Vagina (tissue), 2 donors: ENCODE data around the gene SEL1L. TPM values are rescaled to one million over a fixed set of nuclear protein-coding genes. Genes with fewer than 3 reads are reported as not detected.

ENCODE experiments used
- DNase-seq, 2 donors: peaks; one replicate each; pipeline ENCODE4 v3.0.0-alpha.2; 2017; ENCODE audit errors: extremely low spot score in 2 of 2
- H3K27ac ChIP-seq: fragments of 200-600 bp; sonication (generic); one replicate; pipeline ENCODE4 v1.5.1; 2019
- H3K27me3 ChIP-seq: fragments of 200-600 bp; sonication (generic); one replicate; pipeline ENCODE4 v1.5.1; 2019
- H3K36me3 ChIP-seq, 2 donors: fragments of 200-600 bp; sonication (generic); one replicate each; pipeline ENCODE4 v1.5.1; 2017 to 2019
- H3K4me1 ChIP-seq: fragments of 200-600 bp; sonication (generic); one replicate; pipeline ENCODE4 v1.5.1; 2019
- H3K4me3 ChIP-seq, 2 donors: fragments of 200-600 bp; sonication (generic); 1 replicate in 1 of 2; 2 replicates in 1 of 2; pipeline ENCODE4 v1.5.1; 2016 to 2019
- H3K9me3 ChIP-seq: fragments of 200-600 bp; sonication (generic); one replicate; pipeline ENCODE4 v1.5.1; 2019
- POLR2A ChIP-seq, 2 donors: fragments of 450-650 bp; IDR thresholded peaks; one replicate each; pipeline ENCODE4 v1.6.1; 2017; ENCODE audit warnings: antibody characterized with exemption in 2 of 2, mild to moderate bottlenecking in 2 of 2, moderate library complexity in 2 of 2
- POLR2AphosphoS5 ChIP-seq, 2 donors: sonication (generic); formaldehyde crosslinking; IDR thresholded peaks; one replicate each; pipeline ENCODE4 v1.9.0; 2017; ENCODE audit warnings: antibody characterized with exemption in 2 of 2, mild to moderate bottlenecking in 2 of 2, low read depth in 1 of 2; ENCODE audit not compliant: insufficient read depth in 1 of 2
- intact Hi-C: fragments of 100-400 bp; cut with DNase I; formaldehyde crosslinking; loops from one replicate; pipeline ENCODE4 v1.15.1; 2023
- total RNA-seq: library from RNA; depleted of rRNA; stranded (reverse); fragments of >200 nt; gene quantifications from one replicate; pipeline ENCODE4 v1.2.3, GENCODE V29; 2016
- TF ChIP-seq, protein P1 (sequence below), 3 experiments: fragments of 450-650 bp in 2 of 3; fragments of 200-600 bp in 1 of 3; sonication (generic) in 1 of 3; IDR thresholded peaks; one replicate each; pipeline ENCODE4 v1.5.1; 2017 to 2019; ENCODE audit warnings: antibody characterized with exemption in 3 of 3, mild to moderate bottlenecking in 2 of 3, moderate library complexity in 2 of 3

The SEL1L gene
- total RNA-seq, 1 donor from 2014 or later = 28.2 TPM

GRCh38 chr14:81476816-81477215, 56.8 kb downstream of the SEL1L start:
- Histone ChIP-seq H3K36me3 (peaks cover 4 to 47% of the 10 kb centered on the region in 2 donors), H3K9me3 (no peaks in the 10 kb centered on the region), H3K4me1 (peaks cover 17% of the 10 kb centered on the region), H3K27me3 (no peaks in the 10 kb centered on the region), H3K4me3 (no peak overlapping the region), H3K27ac (no peak overlapping the region)
- intact Hi-C loops = no loop called here
- no peak for TF ChIP-seq POLR2A (IDR thresholded peaks at IDR 0.05)
- no peak for TF ChIP-seq POLR2AphosphoS5 (IDR thresholded peaks at IDR 0.05; ENCODE audit: insufficient read depth in 1 of 2, low read depth in 1 of 2)
- TF ChIP-seq, protein P1, sequence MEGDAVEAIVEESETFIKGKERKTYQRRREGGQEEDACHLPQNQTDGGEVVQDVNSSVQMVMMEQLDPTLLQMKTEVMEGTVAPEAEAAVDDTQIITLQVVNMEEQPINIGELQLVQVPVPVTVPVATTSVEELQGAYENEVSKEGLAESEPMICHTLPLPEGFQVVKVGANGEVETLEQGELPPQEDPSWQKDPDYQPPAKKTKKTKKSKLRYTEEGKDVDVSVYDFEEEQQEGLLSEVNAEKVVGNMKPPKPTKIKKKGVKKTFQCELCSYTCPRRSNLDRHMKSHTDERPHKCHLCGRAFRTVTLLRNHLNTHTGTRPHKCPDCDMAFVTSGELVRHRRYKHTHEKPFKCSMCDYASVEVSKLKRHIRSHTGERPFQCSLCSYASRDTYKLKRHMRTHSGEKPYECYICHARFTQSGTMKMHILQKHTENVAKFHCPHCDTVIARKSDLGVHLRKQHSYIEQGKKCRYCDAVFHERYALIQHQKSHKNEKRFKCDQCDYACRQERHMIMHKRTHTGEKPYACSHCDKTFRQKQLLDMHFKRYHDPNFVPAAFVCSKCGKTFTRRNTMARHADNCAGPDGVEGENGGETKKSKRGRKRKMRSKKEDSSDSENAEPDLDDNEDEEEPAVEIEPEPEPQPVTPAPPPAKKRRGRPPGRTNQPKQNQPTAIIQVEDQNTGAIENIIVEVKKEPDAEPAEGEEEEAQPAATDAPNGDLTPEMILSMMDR (IDR thresholded peaks at IDR 0.05) = no peak
- DNase-seq = no peak

DNA sequence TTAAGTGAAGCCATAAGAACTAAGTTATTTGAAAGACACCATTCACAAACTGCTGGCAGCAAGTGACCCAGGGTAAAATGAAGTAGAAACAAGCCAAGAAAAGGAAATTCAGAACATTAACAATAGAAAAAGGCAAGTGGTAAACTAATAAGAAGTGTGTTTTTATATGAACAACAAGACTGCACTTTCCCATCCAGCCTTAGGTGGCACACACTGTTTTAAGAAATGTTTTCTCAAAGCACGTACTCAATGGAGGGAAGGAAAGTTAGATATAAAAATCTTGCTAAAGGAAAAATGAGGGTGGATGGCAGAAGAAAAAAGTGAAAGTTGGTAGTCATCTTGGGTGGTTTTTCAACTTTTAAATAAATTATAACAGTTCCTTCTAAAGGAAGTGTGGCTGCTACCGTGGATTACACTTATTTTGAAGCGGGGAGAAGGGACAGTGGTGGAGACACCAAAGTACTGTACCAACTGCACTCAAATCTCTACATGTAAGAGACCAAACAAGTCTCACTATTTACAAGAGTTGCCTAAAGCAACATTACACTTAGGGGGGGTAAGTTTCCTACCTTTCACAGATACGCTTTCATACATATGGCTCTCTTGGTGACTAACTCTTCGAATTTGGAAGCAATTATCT, 58.8 kb downstream of the SEL1L start:
- H3K27ac ChIP-seq = no peak overlapping the region
- TF ChIP-seq POLR2A (IDR thresholded peaks at IDR 0.05) (no peak), POLR2AphosphoS5 (IDR thresholded peaks at IDR 0.05; ENCODE audit: insufficient read depth in 1 of 2, low read depth in 1 of 2) (no peak)
- TF ChIP-seq, protein P1 (IDR thresholded peaks at IDR 0.05) = no peak
- H3K36me3 ChIP-seq = peaks cover 4 to 44% of the 10 kb centered on the region in 2 donors
- no peak overlapping the region for H3K4me3 ChIP-seq
- DNase-seq = no peak
- no peaks in the 10 kb centered on the region for H3K27me3 ChIP-seq
- H3K9me3 ChIP-seq = no peaks in the 10 kb centered on the region
- intact Hi-C loops = no loop called here
- peaks cover 17% of the 10 kb centered on the region for H3K4me1 ChIP-seq

DNA sequence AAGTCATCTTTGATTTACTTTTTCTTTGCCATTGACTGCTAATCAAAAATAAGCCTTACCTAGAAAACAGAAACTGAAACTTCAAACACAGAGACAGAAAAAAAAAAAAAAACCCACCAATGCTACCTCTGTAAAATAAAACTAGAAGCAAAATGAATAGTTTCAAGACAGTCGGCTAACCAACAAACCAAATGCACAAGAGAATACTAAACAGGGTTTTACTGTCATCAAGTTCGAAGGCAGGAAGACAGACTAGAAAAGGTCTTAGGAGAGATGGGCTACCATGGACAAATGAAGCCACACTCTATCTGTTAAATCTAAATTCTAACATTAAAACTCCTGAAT, 59.5 kb downstream of the SEL1L start:
- Histone ChIP-seq H3K36me3 (peaks cover 4 to 37% of the 10 kb centered on the region in 2 donors), H3K27me3 (no peaks in the 10 kb centered on the region), H3K27ac (no peak overlapping the region), H3K4me3 (no peak overlapping the region), H3K9me3 (no peaks in the 10 kb centered on the region), H3K4me1 (peaks cover 17% of the 10 kb centered on the region)
- intact Hi-C loops = no loop called here
- DNase-seq = no peak
- TF ChIP-seq, protein P1 (IDR thresholded peaks at IDR 0.05) = no peak
- TF ChIP-seq POLR2A (IDR thresholded peaks at IDR 0.05) = no peak
- TF ChIP-seq POLR2AphosphoS5 (IDR thresholded peaks at IDR 0.05; ENCODE audit: insufficient read depth in 1 of 2, low read depth in 1 of 2) = no peak

GRCh38 chr14:81473456-81474147, 60.1 kb downstream of the SEL1L start:
- Histone ChIP-seq H3K4me1 (peaks cover 17% of the 10 kb centered on the region), H3K4me3 (no peak overlapping the region), H3K27me3 (no peaks in the 10 kb centered on the region), H3K36me3 (peaks cover 1 to 32% of the 10 kb centered on the region in 2 donors), H3K27ac (no peak overlapping the region), H3K9me3 (no peaks in the 10 kb centered on the region)
- DNase-seq = no peak
- TF ChIP-seq POLR2A (IDR thresholded peaks at IDR 0.05) (no peak), POLR2AphosphoS5 (IDR thresholded peaks at IDR 0.05; ENCODE audit: insufficient read depth in 1 of 2, low read depth in 1 of 2) (no peak)
- TF ChIP-seq, protein P1 (IDR thresholded peaks at IDR 0.05) = no peak
- intact Hi-C loops = no loop called here
